NOMO-1 treated with dmso at 0.1 percent for 144 hours (cell line): ENCODE data around the gene FRK.

ENCODE experiments used
- DNase-seq: peaks from one replicate; lab custom pipeline; 2025; ENCODE audit not compliant: unreplicated experiment; lab: John Stamatoyannopoulos, UW

The FRK gene

DNA sequence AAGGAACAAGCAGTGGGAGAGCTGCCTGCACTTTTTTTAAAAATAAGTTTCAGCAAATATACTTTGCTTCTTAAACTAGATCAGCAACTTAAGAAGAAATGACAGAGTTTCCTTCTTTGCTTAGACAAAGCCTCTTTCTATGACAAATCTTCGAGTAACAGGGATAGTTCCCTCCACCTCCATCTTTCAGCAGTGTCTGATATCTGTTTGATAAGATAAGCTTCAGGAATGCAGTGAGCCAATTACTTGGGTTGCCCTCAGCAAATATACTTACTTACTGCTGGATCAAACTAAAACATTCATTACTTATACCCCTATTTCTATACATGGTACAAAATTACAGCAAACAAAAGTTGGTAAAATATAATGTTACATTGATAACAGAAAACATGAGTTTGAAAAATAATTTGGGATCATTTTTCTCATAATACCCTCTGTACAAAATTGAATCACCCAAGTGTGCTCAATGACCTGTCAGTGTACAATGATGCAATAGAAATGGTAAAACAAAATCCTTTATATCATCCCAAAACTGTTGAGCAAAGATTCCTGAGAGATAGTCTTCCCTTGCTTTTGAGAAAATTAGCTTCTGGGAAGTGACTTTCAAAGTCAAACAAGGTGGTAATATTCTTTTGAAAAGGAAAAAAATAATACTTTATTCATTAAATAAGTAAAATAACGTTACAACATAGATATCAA lies 24.5 kb downstream of the FRK start:
- DNase-seq = no peak

DNA sequence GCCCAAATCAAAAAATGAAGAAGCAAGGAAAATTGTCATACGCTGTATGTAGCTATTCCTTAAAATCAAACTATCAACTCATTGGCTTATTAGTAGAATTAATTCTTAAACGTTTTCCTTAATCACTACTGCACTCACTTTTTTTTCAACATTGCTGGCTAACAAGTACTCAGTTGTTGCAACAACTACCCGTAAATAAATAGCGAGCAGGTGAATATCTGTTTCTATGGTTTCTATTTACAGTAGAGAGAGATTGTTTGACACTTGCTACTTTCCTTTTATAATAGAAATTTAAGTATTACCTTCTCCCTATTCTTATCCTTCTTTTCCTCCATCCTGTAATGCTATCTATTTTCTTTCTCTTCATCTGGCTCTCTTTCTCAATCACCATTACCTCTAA lies 25.1 kb downstream of the FRK start:
- DNase-seq = no peak

DNA sequence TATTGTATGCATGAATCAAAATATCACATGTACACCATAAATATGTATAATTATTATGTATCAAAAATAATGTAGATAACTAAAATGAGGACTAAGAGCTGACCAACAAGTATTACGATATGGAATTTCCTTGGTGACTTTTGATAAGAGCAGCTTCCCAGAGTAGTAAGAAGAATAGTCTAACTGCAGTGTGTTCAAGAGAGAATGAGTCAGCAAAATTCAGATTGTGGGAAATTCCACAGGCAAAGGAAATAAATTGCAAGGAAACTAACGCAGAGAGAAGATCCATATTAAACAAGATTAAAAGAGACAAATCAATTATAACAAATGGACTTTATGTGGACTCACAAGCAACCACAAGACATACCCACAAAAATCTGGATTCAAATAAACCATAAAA lies 26.4 kb downstream of the FRK start:
- DNase-seq = no peak

DNA sequence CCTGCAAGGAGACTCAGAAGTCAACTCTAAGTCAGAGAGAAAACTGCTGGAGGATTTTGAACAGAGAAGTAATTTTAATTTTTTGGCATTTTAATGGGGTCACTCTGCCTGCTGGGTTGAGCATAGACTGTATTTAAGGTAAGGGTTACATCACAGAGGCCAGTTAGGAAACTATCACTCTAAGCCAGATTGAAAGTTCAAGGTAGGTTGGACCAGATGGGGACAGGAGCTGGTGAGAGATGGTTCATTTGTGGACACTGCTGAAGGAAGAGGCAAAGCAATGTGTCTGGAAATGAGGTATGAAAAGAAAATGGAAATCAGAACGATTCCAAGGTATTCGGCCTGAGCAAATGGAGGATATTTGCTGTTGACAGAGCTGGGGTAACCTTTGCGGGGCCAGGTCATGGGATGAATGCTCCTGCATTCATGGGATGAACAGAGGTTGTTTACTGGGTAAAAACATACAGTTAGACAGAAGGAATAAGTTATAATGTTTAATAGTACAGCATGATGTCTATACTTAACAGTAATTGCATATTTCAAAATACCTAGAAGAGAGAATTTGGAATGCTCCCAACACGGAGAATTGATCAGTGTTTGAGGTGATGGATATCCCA lies 26.9 kb downstream of the FRK start:
- no peak for DNase-seq

DNA sequence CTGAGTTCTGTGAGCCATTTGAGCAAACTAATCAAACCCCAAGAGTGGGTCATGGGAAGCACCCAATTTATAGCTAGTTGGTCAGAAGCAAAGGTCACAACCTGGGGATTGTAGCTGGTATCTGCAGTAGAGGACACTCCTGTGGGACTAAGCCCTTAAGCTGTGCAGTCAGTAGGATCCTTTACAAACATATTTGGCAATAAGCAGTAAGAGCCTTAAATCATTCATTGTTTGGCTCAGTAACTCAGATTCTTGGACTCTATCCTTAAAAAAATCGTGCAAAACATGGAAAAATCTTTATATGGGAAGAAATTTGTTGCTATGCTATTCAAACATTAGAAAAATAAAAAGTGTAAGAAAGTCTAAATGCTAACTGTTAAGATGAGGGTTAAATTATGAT lies 29.9 kb downstream of the FRK start:
- DNase-seq = no peak

DNA sequence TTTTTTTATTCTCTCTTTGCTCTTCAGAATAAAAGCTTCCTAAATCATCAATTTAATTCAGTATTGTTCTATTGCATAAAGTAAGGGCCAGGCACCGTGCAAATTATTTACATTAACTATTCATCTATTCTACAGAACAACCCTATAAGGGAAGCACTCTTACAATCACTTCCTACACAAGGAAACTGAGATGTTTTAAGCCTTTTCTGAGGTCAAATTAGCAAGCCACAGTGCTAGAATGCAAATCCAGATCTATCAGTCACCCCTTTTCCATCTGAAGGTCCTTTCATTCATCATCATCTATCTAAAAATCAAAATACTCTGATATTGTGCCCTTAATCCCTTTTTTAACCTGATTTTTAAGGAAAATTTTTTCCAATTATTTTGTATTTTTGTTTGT lies 31.2 kb downstream of the FRK start:
- DNase-seq = no peak

DNA sequence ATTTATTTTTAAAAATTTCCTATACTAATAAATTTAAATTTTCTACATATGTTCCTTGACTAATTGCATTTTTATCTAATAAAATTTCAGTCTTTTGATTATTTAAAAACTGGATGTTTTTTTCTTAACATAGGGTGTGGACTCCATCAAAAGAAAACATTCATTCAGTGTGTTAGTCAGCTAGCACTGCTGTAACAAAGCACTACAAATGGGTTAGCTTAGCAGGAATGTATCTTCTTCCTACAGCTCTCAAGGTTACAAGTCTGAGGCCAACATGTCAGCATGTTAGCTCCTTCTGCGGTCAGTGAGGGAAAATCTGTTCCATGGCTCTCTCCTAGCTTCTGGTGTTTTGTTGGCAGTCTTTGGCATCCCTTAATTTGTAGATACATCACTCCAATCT lies 32.5 kb downstream of the FRK start:
- no peak for DNase-seq

DNA sequence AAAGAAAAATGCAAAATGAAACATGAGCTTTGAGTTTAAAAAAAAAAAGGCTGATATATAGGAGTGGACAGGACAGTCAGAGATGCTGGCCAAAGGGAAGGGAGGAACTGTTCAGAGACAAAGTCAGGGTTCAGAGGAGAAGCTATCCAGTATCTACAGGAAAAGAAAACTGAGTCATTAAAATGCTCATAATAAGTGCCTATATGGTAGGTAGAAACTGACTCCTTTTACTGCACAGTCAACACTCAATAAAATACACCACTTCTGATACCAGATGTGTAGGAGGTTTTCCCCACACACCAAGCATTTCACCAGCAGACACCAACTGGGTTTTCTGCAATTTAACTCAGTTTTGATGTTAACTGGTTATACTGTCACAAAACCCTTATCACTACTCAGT lies 32.9 kb downstream of the FRK start:
- no peak for DNase-seq

DNA sequence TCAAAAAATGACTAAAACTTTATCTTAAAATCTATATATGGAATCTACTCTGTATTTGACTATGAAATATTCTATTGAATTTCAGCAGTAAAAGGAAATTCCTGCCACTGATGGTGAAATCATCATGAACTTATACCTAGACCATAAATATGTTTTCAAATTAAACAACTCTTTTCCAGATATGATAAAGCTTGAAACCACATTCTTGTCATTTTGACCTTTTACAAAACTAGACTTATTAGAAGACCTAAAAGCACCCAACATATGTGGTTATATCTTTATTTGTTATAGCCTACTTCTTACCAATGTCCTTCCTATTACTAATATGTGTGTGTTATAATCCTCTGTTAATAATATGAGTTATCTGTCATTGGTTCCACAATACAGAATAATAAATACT lies 35.3 kb downstream of the FRK start:
- DNase-seq = no peak

DNA sequence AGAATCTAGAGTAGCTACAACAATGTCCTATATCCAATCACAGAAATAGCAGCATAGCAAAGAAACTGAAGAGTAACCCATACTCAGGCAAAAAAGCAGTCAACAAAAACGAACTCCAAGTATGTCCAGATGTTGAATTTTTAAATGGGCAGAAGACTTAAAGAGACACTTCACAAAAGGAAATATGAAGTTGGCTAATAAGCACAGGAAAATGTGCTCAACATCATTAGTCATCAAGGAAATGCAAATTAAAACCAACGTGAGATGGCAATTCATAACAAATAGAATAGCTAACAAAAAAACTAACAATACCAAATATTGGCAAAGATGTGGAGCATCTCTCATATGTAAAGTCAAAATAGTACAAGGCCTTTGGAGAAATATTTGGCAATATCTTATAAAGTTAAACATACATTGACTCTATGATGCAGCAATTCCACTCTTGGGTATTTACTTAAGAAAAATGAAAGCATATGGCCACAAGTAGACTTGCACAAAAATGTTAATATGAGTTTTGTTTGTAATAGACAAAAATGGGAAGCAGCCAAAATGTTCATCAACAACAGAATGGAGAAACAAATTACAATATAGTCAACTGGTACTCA lies 37.7 kb downstream of the FRK start:
- no peak for DNase-seq

DNA sequence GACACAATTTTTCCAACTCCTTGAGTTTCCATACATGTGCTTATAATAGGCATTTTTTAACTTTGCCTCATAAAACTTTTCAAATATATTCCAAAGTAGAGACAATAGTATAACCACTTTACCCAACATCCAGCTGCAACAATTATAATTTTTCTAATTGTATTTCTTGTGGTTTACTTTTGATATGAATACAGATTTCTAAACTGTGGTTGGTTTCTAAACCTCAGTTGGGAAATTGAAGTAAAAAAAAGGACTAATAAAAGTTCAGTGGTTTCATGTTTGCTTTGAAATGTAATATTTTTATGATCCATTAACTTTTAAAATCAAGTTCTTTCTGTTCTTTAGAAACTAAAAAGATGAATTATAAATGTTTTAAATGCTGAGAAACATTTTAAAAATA lies 40.0 kb downstream of the FRK start:
- no peak for DNase-seq

DNA sequence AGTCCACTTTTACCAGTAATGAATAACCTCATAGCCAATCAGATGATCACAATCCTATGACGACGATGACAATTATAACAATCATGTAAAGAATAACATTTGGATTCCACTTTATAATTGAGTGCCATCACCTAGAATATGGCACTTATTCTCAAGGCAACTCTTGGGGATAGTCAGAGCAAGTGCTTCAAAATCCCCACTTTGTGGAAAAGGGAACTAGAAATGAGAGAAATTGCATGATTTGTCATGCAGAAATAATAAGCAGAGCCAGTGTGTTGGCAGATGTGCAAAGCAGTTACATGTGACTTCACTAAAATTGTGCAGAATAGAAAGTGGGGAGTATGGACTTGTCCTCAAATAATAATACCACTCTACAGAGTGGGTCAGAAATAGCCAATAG lies 41.3 kb downstream of the FRK start:
- no peak for DNase-seq

DNA sequence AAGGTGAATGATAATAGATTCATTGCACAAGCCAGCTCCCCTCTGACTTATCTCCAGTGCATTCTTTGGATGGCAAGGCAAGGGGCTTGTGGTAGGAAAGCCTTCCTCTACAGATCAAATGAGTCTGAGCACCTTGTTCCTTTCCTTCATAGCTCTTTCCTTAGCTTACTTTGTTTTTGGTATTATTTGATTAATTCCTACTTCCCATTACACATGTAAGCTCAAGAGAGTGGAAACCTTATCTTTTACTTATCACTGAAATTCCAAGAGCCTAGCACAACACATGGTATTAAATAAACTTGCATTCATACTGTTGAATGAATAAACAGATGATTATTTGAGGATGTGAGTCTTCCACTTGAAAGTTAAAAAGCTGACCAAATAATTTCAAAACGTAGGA lies 41.7 kb downstream of the FRK start:
- DNase-seq = no peak

DNA sequence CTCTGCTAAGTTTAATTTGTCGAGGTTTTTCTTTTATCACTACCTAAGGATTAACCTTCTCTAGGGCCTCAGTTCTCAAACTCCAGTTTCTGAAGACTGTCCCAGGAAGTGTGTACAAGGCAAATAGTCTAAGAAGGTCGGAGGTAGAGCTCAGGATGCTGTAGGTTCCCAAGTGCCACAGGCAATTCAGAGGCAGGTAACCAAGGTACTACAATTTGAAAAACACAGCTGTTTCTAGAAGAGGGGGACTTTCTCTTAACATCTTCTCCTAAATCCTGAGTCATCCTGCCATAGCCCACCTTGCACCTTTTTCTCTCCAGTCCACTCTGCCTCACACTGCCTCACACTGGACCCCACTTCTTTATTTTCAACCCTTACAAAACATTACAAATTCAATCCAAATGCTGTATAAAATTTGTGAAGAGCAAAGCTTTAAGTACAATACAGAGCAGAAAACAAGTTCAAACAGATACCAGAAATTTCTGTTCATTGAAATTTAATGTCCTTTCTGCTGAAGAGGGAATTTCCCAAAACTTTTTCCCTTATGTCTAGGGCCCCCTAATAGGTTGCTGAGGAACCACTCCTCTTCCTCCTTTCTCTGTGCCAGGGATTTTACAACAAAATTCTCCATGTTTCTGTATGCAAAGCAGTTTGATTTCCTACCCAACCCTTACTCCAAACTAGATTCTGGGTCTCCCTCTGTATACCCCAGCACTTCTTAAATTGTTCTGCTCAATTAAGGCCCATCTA lies 43.0 kb downstream of the FRK start:
- DNase-seq = no peak

DNA sequence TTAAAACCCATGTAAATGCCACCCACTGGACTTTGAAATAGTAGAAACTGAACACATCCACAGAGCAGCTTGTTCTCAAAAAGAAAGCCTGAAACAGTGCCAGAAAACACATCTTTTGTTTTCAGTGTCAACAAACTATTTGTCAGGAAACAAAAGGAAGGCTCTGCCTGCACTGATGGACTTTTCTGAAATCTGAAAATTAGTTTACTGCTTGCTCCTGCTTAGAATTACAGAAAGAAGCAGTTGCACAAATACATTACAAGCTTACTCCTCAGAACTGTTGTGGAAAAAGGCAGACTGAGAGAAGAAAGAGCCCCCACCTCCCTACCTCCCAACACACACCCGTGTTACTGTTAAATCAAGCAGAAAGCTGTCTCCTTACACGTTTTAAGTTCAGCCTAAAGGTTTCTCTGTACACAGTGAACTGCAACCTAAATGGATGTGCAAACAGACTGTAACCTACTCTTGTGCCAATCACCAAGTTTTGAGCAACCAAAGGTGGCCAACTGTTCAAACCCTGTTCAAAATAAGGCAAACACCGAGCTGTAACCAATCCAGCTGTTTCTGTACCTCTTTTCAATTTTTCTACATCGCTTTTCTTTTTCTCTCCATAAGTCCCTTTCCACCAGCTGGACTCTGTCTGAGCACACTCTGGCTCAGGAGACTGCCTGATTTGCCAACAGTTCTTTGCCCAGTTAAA lies 43.7 kb downstream of the FRK start:
- DNase-seq = no peak

DNA sequence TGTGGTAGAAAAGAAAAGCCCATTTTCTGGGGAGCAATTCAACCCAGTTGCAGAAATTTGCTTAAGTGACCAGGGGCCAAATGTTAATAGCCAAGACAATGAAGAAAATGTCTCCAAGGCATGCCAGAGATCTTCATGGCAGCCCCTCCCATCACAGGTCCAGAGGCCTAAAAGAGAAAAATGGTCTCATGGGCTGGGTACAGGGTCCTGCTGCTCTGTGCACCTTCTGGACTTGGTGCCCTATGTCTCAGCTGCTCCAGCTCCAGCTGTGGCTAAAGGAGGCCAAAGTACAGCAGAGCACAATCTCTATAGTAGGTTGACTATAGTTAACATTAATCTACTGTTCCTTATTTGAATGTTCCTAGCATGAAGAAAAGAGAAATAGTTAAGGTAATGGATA lies 44.7 kb downstream of the FRK start:
- no peak for DNase-seq

DNA sequence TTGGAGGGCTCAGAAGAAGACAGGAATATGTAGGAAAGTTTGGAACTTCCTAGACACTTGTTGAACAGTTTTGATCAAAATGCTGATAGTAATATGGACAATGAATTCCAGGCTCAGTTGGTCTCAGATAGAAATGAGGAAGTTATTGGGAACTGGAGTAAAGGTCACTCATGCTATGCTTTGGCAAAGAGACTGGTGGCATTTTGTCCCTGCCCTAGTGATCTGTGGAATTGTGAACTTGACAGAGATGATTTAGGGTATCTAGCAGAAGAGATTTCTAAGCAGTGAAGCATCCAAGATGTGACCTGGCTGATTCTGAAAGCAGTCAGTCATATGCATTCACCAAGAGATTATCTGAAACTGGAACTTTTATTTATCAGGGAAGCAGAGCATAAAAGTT lies 45.1 kb downstream of the FRK start:
- no peak for DNase-seq

DNA sequence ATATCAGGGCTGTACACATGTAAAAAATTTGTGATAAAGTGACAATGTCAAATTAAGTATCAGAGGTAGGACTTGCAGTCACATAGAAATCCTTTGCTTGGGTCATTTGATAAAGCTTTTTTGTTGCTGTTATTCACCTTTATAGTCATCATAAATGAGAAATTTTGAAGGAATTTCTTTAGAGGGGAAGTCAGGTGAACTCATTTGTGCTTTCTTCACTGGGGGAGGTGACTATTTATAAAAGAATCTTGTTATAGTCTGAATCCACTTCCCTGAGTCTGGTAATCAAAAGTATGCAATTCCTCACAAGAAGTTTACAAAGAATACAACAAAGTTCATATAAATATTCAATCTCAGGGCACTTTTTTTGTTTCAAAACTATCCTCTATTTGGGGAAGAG lies 47.7 kb downstream of the FRK start:
- no peak for DNase-seq

DNA sequence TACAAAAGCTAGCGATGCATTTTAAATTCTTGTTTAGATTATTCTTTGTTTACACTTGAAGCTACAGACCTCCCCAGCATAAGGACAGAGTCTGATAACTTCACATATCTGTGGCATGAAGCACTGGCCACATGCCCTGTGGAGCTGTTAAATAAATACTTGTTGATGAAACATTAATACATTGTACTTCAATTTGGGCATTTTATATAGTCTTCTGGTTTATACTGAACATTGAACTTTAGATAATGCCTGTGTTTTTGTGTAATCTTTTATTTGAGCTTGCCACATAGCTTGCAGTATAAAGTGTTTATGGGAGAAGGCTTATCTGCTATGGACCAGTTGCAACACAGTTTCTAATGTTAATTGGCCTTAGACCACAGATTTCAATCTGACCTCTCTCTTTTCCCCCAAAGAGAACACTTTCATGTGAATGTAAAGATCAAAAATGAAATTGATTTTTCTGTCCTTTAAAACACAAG lies 48.2 kb downstream of the FRK start:
- no peak for DNase-seq

DNA sequence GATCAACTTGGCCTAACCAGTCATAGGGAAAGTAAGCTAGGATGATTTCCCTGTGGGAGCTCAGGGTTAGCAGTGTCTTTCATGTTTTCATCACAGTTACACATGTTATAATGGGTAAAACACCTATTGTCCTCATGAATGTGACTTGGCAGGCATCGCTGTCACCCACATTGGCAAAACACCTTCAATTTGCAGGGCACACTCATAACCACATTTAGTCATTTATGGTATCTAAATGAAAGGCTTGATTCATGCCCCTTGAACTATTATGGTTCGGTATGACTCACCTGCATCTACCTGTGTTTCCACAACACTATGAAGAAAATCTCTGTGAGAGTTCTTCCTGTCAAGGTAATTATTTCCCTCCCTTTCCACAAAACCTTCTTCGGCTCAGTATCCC lies 49.2 kb downstream of the FRK start:
- no peak for DNase-seq

DNA sequence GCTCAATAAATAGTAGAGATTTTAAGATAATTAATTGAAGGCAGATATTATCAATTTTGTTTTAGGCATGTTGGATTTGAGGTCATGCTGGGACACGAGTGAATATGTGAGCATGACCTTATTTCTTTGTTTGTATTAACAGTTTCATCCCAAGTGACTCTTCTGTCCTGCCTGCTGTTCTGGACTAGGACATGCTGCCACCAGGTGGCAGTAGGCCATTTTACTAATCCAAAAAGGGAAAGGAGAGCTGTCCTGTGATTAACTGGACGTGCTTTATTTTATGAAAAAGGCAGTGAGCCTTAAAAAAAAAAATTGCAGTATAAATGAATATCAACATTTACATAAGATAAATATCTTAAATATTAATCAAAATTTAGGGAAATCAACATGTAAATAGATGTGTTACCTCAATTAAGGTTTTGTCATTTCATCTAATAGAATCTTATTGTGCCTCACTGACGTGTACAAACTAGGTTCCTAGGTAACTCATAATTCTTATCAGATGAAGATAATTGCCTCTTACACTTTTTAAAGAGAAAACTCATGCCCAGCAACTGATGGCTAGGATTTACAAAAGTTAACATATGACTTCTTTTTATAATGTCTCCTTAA lies 49.8 kb downstream of the FRK start:
- DNase-seq = no peak
